Hematopoietic multipotent progenitor cell treated with erythropoietin and hydrocortisone succinate and interleukin-3 and kit ligand, for 6 days (in vitro differentiated cells): ENCODE results near the gene WDR27.
A peak's percentile ranks its signal among the peaks of the same experiment; 100 is the strongest.
"Not testable (repeated sequence)": the region's sequence is repeated elsewhere in the genome, so short reads cannot be mapped to it uniquely, and the experiment has no call there.

Experiments used
- DNase-seq: peaks from one replicate; pipeline ENCODE4 v3.0.0-alpha.2; 2015

WDR27 gene

DNA sequence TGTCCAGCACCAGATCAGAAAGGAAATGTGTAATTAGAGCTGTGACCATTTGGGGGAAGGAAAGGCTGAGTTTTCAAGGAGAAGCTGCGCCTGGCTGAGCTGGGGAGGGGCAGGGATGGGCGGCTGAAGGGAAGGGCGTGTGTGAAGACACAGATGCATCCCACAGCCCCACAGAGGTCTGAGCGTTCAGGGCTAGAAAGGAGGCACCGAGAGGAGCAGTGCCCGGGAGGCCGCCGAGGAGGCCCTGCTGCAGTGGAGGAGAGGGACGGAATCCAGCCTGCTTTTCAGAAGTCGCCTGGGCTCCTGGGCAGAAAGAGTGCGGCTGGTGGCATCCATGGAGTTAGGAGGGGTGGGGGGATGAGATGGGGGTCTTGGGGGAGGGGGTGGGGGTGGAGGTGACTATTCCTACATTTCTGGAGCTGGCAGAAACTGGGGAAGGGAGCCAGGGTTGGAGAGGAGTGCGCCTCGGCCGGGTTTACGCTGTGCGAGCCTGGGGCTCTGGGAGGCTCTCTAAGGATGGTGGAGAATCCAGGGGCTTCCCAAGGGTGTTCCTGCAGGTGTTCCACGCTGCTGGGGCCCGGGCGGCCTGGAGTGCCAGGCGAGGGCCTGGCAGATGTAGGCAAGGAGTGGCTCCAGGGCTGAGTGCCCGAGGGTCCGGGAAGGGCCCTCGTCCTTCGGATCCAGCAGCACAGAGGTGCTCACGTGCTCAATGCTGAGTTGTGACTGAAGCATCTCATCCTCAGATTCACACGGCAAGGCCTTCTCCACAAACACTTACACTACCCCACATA, 41.8 kb downstream of the WDR27 start:
- no peak for DNase-seq

DNA sequence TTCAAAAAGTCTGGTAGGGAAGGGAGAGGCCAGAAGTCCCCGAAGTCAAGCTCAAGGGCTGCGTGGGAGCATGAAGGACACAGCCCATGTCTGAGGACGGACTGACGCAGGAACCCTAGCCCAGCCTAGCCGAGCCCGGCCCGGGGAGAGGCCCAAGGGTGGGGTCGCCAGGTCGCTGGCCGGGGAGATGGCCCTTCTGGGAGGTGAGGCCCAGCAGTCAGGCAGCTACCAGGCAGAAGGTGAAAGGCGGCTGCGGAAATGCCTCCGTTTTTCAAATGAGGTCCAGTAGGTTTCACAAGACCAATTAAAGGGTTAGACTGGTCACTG, 44.6 kb downstream of the WDR27 start:
- no peak for DNase-seq

DNA sequence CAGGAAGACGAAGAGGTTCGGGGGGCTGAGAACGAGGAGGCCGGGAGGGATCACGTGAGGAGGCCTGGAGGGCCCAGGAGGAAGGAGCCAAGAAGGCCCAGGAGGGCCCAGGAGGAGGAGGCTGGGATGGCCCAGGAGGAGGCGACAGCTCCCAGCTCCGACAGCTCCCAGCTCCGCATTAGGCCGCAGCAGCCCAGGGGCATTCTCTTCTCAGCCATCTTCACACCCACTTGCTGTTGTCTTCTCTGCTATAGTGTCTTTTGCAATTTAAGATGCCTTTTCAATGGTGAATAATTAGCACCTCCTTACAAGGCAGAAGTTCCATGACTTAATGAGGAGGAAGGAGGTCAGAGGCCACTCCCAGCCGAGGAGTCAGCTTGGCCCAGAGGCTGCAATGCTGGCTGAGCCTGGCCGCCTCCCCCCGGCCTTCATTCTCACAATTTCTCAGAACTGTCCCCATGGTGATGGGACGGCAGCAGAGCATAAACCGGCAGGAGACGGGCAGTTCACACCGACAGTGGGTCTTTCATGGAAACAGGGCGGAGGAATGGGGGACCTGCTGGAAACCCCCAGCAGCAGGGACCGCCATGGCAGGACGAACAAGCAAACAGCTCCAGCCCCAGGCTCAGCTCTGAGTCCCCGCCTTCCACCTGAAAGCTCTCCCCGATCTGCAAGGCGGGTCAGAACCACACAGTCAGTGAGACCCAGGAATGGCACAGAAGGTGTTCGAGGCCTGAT, 45.1 kb downstream of the WDR27 start:
- no peak for DNase-seq

DNA sequence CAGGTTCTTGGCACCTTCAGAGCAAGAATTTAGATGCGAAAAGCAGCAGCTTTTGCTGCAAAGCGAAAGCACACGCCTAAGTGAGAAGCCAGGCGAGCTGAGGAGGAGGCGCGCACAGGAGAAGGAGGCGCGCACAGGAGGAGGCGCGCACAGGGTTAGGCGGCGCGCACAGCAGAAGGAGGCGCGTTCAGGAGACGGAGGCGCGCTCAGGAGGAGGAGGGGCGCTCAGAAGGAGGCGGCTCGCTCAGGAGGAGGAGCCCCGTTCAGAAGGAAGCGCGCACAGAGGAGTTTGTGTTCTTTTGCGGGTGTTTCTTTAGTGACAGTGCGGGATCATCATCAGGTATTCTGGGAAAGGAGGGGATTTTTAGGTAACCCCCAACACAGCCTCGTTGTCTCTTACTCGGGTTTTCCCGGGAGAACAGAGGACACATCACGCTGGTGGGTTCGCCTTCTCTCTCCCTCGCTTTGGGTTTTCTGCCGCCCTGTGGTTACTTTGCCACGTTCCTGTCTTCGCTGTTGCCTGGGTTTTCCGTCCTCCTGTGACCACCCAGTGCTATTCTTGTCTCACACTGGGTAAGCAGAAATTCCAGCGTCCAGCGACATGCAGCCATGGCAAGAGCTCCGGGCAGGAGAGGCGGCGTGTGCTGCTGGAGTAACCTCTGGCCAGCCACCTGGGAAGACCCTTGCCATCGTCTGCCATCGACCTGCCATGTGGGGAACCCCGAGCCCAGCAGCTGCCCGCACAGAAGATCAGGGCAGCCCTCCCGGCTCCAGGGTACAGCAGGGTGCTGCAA, 47.0 kb downstream of the WDR27 start:
- peak; percentile 31 for DNase-seq

DNA sequence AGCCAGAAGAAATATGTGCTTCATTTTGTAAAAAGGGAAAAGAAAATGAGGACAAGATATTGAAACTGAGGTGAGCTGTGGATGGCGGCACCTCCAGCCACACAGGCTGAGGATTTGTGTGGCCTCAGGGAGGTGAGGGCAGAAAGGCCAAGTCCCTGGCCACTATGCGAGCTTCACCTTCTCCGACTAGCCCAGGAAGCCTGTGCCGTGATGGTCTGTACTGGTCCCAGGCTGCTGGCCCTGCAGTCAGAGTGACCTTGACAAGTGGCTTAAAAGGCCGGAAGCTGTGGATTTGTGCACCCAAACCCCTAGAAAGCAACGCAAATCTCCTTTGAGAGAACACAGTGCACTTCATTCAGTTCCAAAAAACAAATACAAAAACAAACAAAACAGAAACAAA, 48.1 kb downstream of the WDR27 start:
- no peak for DNase-seq

DNA sequence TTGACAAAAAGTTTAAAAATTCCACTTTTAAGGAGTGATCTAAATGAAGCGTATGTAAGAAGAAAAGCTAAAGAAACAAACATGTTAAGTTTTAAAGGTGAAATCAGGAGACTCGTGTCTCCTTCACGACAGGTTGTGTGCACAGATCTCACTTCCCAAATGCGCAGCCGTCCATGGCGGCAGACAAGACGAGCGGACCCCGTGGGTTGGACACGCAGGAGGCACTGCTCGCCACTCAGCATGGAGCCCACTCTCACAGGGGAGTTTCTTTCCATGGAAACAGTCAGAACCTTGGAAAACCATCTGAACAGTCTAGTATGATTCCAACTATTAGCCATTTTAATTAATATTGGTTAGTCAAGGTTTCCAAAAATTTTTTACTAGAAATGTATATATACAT, 48.9 kb downstream of the WDR27 start:
- DNase-seq = no peak

DNA sequence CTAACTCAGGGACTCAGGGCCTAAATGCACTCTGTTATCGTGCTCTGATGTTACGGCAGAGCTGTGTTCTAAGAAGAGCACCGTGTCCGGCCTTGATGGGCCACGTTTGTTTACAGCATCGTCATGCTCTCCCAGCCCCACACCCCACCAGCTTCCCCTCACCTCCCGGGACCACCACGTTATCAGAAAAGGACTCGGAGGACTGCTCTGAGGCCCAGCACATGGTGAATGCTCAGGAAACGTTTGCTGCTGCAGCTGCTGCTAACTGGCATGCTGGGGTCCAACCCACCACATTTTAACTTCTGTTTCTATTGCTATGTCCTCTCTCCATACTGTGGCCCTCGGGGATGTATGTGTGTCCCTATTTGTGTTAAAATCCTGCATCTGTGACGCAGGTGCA, 50.3 kb downstream of the WDR27 start:
- DNase-seq = no peak

DNA sequence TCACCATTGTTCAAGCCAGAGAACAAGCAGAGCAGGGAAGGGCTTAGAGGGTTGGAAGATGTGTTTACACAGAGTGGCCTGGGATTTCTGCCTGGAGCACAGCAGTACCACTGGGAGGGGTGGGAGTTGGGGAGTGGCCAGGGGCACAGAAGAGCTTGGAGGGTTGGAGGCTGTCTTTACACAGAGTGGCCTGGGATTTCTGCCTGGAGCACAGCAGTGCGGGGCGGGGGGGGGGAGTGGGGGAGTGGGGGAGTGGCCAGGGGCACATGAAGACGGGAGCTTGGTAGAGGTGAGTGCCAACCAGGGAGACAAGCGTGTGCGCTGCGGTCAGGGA, 50.9 kb downstream of the WDR27 start:
- DNase-seq = no peak

DNA sequence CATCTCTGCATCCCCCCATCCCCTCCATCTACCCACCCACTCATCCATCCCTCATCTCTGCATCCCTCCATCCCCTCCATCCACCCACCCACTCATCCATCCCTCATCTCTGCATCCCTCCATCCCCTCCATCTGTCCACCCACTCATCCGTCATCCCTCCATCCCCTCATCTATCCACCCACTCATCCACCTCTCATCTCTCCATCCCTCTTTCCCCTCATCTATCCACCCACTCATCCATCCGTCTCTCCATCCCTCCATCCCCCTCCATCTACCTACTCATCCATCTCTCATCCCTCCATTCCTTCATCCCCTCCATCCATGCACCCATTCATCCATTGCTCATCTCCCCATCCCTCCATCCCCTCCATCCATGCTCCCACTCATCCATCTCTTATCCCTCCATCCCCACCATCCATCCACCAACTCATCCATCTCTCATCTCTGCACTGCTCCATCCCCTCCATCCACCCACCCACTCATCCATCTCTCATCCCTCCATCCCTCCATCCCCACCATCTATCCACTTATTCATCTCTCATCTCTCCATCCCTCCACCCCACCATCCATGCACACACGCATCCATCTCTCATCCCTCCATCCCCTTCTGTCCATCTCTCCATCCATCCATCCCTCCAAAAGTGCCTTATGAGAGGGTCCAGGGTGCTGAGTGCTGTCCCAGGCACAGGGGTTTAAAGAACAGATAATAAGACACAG, 51.4 kb downstream of the WDR27 start:
- no peak for DNase-seq

DNA sequence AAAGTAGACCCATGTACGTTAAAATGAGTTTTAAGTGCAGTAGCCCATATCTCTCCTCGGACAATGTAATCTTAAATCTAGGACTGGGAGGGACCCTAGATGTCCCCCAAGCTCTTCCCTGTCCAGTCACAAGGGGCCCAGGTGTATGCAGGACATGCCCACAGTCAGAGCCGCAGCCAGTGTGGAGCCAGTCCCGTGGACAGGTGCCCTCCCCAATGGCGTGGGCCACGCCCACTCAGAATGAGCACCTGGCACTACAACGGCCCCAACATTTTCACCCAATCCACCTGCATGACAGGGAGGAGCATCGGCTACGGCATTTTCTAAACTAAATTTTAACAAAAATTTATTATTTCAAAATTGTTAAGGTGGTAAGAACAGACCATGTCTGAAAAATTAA, 53.2 kb downstream of the WDR27 start:
- no peak for DNase-seq

DNA sequence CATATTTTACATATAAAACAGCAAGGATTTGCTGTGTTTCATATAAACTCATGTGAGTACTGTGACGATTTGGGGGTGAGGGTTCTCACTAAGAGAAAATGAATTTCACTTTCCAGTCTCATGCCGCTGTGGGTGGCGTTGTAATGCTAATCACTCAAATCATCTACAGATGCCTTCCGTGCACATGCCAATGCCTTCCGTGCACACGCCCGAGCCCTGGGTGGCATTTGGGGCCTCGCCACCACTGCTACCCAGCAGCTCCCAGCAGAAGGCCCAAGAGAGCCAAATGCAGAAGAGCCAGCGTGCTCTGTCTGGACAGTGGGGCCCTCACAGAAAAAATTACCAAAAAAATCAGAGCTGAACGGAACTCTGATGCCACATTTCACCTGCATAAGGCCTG, 53.7 kb downstream of the WDR27 start:
- DNase-seq = no peak

DNA sequence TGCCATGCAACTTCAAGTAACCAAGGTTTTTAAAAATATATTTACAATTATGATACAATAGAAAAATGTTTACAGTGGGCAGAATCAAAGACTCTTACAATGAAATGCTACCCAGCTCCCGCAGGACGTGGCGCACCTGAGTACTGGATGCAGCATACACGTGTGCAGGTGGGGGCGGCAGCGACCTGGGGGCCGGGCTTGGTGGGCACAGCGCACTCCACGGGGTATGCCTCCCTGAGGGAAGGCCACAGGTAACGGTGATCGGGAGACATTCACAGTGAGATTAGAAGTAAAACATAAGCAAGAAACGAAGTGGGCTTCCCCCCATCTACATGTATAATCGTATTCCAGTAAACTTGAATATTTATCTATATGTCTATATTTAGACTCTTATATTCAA, 54.2 kb downstream of the WDR27 start:
- DNase-seq = no peak

DNA sequence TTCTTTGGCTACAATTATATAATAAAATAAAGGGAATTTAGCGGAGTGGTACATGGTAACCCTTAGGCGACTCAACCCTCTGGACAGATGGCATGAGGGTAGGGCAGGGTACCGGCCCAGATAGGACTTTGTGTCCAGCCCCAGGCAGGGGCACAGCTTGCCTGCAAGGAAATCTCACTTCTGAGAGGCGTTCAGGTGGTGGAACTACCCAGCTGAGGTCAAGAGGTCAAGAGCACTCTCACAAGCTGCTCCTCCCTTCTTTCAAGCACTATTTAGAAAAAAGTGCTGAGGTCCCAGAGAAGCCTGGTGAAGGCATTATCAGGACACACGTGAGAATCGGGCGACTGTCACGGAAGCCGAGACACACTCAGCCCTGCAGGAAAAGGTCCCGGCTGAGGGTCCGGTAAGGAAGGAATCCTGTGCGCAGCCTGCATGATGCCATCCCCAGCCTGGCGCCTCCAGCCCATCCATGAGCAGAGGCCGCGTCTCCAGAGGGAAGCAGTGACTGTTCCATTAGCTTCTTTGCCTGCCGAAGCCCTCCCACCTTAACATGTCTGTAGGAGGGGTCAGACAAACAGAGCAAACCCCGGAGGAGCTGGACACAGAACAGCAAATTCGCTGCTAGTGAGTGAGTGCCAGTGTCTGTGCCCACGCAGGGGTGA, 54.8 kb downstream of the WDR27 start:
- DNase-seq = no peak

DNA sequence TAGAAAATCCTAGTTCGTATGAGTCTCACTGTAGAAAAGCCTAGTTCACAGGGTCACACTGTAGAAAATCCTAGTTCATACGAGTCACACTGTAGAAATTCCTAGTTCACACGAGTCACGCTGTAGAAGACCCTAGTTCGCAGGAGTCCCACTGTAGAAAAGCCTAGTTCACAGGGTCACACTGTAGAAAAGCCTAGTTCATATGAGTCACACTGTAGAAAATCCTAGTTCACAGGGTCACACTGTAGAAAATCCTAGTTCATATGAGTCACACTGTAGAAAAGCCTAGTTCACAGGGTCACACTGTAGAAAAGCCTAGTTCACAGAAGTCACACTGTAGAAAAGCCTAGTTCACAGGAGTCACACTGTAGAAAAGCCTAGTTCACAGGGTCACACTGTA, 56.4 kb downstream of the WDR27 start:
- not testable (repeated sequence) for DNase-seq

DNA sequence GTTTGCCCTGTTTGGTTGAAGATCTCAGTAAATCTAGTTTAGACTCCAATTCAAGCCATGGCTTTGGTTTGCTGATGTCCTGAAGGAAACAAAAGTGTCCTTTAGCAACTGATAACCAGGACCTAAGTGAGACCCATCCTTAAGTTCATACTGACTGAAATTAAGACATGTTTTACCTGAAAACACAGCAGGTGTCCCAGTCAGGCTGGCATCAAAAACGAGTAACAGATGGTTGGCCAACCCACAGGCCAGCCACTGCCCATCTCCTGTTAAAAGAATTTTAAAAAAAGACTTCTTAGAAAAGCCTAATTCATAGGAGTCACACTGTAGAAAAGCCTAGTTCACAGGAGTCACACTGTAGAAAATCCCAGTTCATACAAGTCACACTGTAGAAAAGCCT, 58.3 kb downstream of the WDR27 start:
- no peak for DNase-seq

DNA sequence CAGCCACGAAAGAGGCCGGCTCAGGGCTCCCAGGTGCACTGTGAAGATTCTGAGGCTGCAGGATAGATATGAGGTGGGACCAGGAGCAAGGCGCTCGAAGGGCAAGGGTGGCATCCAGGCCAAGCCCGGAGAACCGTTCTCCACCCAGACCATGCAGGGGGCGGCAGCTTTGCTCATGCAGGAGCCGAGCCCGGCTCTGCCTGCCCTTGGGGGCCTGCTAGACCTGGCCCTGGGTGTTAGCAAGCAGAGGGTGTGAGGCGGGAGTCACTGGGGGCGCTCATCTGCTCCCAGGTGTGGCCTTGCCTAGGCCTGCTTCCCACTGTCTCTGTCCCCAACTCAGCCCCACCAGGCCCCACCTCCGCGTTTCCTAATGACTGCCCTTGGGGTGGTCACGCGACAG, 59.4 kb downstream of the WDR27 start:
- DNase-seq = no peak

DNA sequence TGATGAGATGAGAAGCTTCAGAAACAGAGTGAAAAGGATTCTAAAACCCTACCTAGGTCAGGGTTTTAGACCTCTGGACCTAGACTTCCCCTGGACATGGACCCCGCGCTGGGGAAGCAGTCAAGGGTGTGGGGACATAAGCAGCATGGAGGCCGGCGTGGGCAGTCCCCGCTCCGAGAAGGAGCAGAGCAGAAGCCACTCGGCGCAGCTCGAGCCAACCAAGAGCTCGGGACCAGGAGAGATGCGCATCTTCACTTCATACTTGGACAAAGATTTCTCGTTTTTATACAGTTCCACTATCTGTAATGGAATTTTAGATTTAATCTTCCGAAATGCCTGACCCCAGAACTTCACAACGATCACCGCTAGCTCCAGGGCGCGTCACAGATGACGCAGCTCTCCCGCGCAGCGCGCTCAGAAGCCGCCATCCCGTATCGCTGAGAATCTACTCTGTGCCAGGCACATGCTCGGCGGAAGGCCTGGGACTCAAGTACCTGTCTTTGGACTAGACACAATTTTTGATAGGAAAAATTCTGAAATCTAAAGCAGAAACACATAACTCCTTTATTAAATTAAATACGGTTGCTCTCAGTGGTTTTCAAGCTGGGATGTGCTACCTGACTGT, 60.3 kb downstream of the WDR27 start:
- DNase-seq = no peak

DNA sequence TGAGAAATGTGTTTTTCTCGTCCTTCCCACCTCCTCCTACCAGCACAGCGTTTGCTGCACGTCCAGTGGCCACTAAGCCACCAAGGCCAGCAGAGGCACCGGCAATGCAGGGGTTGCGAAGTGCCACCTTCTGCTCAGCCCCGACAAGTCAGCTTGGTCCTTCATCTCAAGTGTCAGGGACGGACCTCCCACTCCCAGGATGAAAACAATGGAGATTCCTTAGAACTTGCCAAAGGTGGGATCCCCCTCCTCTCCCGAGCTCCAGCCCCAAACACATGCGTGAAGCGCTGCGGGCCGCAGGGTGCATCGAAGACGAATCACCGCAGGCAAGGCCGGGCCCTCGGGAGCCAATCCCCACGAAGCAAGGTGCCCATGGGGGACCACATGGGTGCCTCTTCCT, 60.8 kb downstream of the WDR27 start:
- DNase-seq = no peak

DNA sequence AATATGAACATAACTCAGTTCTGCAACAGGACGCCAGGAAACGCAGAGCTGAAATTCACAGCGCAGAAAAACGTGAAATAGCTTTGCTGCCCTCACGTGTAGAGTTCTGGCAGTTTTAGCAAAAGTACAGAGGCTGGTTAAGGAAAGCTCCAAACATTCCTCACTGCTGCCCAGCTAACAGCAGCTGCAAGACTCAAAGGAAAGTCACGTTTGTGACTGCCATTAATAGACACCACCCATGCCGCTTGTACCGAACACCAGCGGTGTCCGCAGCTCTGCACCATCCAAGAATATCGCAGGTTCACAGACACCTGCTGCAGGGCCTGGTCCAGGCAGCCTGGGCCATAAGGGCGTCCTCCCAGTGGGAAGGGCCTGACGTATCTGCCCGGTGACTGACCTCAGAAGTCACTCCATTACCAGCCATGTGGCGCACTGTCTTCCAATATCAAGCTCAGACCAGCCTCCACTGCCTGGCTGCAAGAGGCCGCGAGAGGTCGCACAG, 61.4 kb downstream of the WDR27 start:
- no peak for DNase-seq

DNA sequence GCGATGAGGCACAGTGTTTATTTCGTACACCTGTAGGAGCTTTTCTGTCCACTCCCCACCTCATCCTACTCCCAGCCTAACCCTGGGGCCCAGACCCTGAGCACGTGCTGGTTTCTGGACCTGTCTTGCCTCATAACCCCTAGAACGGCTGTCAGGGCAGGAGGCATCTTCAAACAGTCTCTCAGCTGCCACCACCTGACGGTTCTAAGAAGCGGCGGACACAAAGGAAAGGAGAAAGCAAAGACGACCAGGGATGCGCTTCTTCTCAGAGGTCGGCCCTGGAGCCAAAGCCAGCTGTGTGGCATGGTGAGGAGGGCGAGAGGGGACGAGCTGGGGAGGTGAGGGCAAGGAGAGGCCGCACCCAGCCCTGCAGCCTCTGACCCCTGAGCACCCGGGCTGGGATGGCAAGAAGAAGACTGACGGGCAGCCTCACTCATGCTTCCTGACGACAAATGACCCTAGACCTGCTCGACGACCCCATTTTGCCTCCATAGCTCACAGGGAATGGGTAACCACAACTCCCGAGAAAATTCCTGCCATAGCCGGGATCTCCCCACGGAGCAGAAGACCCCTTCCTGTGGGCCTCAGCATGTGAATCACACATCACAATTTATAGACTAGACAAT, 62.1 kb downstream of the WDR27 start:
- no peak for DNase-seq

DNA sequence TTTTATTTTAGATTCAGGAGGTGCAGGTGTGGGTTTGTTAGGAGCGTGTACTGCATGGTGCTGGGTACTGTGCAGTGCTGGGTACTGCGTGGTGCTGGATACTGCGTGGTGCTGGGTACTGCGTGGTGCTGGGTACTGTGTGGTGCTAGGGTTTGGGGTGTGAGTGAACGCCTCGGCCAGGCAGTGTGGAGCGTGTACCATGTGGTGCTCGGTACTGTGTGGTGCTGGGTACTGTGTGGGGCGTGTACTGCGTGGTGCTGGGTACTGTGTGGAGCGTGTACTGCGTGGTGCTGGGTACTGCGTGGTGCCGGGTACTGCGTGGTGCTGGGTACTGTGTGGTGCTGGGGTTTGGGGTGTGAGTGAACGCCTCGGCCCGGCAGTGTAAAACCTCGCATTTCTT, 62.9 kb downstream of the WDR27 start:
- DNase-seq = no peak

DNA sequence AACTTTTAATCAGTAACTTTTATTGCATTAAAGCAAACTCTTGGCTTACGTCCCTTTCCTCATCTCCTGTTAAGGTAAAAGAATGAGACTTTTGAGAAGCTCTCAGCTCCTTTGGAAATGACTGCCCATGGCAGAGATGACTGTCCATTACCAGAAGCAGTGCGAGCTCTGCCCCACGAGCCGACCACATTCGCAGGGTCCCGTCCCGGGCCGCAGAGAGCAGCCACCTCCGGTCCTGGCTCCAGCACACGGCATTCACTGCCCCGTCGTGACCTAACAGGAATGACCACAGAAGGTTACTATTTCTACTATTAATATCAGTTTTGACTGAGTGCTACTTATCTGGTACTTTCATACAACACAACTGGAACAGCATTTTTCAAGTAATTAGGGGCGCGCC, 63.4 kb downstream of the WDR27 start:
- DNase-seq = no peak
